ENCODE data around the gene ZNF423.

- TF ChIP-seq YY1 (IDR thresholded peaks at IDR 0.05; ENCODE audit: insufficient read depth, insufficient read length) (no peak), SUZ12 (IDR thresholded peaks at IDR 0.05; ENCODE audit: extremely low read depth, insufficient read depth, insufficient read length) (no peak), ZNF274 (IDR thresholded peaks at IDR 0.05; ENCODE audit: low read depth, low read length) (no peak)
Measured at GRCh38 chr16:49700251-49701064, 155.5 kb downstream of the ZNF423 start.
